Endothelial cell of umbilical vein (primary cell): ENCODE data around the gene SIGLECL1.

Experiments used
- CTCF ChIP-seq, 2 donors: IDR thresholded peaks; 1 replicate in 1 of 2; 2 replicates in 1 of 2; pipeline ENCODE4 v1.5.1; 2011; ENCODE audit warnings: low read length in 2 of 2, mild to moderate bottlenecking in 2 of 2, moderate library complexity in 2 of 2, control low read depth in 1 of 2, inconsistent platforms in 1 of 2, low read depth in 1 of 2; ENCODE audit not compliant: insufficient read depth in 1 of 2; ENCODE audit errors: extremely low read depth in 1 of 2
- EZH2 ChIP-seq: IDR thresholded peaks from 2 replicates; pipeline ENCODE4 v1.6.1; 2012; ENCODE audit warnings: borderline replicate concordance, low read depth, mild to moderate bottlenecking, moderate library complexity, low read length, inconsistent platforms; ENCODE audit not compliant: severe bottlenecking
- FOS ChIP-seq: IDR thresholded peaks from 2 replicates; pipeline ENCODE4 v1.6.1; 2011; ENCODE audit warnings: mild to moderate bottlenecking, low read length, moderate library complexity, borderline replicate concordance; ENCODE audit not compliant: insufficient read depth
- GATA2 ChIP-seq: IDR thresholded peaks from 2 replicates; pipeline ENCODE4 v1.7.0; 2011; ENCODE audit warnings: low read depth, mild to moderate bottlenecking, moderate library complexity, mixed read lengths, low read length; ENCODE audit not compliant: insufficient read length, insufficient read depth
- JUN ChIP-seq: IDR thresholded peaks from 2 replicates; pipeline ENCODE4 v1.6.1; 2011; ENCODE audit warnings: borderline replicate concordance, low read depth; ENCODE audit not compliant: insufficient read length, insufficient read depth
- MAX ChIP-seq: IDR thresholded peaks from 2 replicates; pipeline ENCODE4 v1.6.1; 2011; ENCODE audit not compliant: insufficient read depth, insufficient read length
- MYC ChIP-seq: IDR thresholded peaks from one replicate; pipeline ENCODE4 v1.6.1; 2011; ENCODE audit warnings: mild to moderate bottlenecking, low read depth, low read length
- POLR2A ChIP-seq: IDR thresholded peaks from 2 replicates; pipeline ENCODE4 v1.6.1; 2012; ENCODE audit warnings: low read depth, mild to moderate bottlenecking, control low read depth, low read length
- POLR2AphosphoS5 ChIP-seq: IDR thresholded peaks from 2 replicates; pipeline ENCODE4 v1.6.1; 2012; ENCODE audit warnings: low read depth, mild to moderate bottlenecking, control low read depth, low read length, moderate library complexity; ENCODE audit not compliant: insufficient read depth

GRCh38 chr19:51201712-51202111 lies 49.2 kb upstream of the SIGLECL1 start:
- TF ChIP-seq CTCF (IDR thresholded peaks at IDR 0.05; ENCODE audit: extremely low read depth in 1 of 2, insufficient read depth in 1 of 2, low read depth in 1 of 2, low read length in 2 of 2) (no peak), POLR2AphosphoS5 (no peak), POLR2A (no peak), MYC (no peak), FOS (no peak), MAX (no peak), EZH2 (no peak), GATA2 (no peak), JUN (no peak)
